HG02870 (cell line): Measurements from ENCODE around the gene DCP2.

Source experiments
- ATAC-seq: cut with Tn5 transposase; IDR thresholded peaks from one replicate; pipeline ENCODE4 v1.9.1; 2021; ENCODE audit warnings: mild to moderate bottlenecking, moderate library complexity; ENCODE audit not compliant: unreplicated experiment

DCP2 gene

DNA sequence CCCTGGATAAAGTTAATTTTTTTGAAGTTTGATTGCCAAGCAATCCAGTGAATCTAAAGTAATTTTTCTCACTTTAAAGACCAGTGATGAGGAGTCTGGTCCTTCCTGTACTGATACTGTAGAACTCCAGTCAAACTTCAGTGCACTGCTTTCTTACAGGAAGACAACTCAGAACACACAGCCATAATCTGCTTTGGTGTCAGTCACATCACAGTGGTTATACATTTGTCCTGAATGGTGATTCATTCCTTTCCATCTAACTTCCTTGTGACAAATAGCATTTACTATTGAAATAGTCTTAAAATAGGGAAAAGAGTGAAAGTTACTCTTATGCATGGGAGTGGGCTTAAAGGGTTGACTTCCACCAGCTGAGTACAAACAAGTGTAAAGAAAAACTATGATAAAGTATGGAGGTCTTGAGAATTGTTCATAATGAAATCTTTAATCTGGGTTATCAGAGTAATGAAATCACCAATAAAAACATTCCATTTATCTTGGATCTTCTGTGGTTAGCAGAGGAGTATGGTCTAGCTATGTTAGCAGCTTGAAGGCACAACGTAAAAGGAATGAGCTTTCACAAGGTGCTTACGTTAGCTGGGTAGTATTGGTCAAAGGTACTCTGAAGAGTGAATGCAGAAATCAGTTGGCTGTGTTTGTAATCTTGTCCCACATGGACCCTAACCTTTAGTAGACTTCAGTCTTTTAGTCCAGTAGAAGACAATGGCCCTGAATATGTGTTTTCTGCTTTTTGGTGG lies 41.5 kb downstream of the DCP2 start:
- ATAC-seq, result no peak

DNA sequence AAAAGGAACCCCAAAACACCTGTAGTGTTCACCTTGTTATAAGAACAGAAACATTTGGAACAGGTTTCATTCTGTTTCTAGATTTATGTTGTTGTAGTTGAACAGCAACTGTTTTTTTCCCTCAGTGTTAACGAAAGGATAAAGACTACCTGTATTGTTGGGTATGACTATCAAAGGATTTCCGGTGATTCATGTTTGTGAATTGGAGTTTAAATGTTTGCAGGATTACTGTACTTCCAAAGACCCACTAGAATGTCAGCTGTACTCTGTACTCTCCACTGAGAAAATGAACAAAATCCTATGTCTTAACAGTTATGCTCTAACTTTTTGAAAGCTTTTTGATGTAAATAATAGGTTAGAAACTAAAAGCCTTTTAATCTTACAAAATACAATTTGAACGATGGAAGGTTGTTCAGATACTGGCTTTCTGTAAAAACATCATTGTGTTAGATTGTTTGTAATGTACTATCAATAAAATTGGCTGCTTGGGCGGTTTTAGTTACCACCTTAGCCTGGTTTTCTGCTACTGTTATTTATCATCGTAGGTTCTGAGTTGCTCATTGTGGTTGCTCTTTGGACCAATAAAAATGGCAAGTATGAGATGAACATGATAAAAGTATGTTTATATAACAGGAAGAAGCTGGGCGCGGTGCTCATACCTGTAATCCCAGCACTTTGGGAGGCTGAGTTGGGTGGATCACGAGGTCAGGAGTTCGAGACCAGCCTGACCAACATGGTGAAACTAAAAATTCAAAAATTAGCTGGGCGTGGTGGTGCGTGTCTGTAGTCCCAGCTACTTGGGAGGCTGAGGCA lies 44.1 kb downstream of the DCP2 start:
- no peak for ATAC-seq

DNA sequence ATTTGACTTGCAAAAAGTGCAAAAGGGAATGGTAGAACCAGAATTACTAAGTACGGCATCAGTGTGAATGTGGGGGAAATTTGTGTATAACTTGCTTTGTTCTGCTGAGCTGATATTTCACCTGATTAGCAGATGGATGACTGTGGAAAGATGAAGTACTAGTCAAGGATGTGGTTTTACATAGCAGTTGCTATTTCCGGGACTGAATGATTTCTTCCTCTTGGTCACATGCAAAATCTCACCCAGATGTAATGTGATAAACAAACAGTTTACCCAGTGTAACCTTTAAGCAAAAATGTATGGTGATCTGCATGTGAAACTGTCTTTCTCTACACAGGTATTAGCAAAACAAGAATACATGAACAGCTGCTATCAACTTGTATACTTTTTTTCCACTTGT lies 46.1 kb downstream of the DCP2 start:
- peak; percentile 59 for ATAC-seq

DNA sequence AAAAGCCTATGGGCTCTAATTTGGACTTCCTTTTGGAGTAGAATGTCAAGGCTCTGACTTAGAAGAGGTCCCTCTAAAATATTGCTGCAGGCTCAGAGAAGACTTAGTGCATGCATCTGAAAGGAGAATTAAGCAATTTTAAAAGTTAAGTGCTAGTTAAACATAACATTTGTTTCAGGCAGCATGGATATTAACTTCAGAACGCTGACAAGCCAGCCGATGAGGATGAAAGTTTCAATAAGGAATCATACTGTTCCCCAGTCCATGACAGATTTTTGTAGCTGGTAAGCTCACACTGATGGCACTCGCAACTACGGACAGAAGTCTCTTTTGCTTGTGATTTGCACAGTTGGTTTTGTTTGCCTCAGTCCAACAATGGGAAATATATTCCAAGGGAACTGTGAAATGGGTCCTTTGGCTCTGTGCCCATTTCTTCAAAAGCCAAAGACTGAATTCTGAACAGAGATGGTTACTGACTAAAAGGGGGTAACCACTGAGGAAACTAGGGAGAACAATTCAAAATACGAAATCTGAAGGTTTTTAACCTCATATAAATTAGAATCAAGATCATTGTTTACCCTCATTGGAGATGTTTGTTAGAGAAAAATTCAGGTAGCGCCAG lies 47.6 kb downstream of the DCP2 start:
- no peak for ATAC-seq

DNA sequence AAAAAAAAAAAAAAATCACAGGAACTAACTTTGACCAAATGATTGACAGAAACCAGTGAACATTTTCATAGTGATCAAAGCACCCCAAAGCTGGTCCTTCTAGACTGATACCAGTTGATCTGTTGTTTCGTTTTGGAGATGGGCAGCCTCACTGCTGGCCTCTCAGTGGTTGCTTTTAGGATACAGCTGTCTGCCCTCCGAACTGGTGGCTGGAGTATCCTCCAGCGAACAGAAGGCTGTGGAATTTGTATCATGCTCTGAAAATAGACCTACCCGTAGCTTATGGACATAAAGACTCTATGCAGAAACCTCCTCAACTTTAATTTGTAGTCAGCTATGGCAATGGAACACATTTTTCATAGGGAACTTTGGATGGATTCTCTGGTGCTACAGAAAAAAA lies 49.0 kb downstream of the DCP2 start:
- ATAC-seq, result no peak

DNA sequence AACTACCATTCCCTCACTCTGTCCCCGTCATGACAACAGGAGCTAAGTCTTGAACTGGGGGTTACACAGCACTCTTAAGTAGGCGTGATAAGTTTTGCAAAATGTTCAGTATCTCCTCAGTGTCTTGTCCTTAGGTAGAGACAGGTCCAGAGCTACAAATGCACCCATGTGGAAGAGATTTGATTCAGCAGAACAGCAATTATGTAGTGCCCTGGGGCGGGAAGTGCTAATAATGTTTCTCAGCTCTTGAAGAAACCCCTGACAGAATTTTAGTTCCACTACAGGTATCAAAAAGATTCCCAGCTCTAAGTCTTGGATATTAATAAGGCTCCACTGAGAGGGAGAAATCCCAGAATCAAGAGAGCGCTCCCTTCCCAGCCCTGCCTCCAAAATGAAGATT lies 49.6 kb downstream of the DCP2 start:
- no peak for ATAC-seq

DNA sequence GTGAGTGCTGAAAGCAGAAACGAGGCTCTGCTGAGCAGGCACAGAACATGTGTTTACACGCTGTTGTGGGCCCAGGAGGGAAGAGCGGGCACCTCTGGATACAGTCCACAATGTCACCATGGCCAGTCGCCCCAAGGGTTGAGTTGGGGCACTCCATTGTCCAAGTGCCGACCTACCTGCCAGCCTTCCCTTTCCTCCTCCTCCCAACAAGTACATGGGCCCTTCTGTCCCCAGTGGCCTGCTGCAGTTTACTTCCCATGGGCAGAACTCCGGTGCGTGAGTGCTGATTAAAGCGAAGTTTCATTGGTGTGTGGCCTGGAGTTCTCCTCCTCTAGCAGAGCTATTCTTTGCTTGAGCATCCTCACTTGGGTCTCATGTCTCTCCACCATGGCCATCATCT lies 50.4 kb downstream of the DCP2 start:
- ATAC-seq, result no peak

DNA sequence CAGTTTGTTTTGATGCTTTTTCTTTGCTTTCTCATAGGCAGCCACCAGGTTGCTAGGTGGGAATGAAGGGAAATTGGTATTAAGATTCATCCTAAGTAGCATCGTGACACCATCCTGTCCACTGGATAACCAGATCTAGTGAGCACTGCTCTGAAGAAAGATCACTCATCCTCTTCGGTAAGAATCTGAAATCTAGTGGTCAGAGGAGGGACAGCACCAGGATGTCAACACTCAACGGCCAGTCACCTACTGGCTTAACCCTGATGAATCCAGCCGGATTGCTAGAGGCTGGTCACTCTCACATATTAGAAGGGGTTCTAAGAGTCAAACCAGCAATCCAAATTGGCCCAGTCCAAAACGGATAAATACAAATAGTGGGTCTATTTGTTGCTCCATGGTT lies 50.8 kb downstream of the DCP2 start:
- ATAC-seq, result no peak

DNA sequence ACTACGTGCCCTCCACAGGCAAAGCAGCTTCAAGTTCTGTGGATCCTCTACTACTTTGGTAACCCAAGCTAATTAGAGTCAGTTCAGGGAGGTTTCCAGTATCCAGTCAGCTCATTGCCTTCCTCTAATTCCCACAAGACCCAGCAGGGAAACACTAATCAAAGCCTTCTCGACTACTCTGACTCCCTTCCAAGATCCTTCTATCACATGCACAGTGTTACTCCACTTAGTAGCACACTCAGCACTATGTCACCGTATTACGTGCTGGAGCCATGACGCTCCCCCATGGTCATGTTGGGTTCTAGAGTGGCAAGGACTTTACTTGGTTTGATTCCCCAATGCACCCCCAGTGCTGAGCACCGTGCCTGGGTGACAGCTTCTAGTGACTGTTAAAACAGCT lies 53.0 kb downstream of the DCP2 start:
- ATAC-seq, result no peak

DNA sequence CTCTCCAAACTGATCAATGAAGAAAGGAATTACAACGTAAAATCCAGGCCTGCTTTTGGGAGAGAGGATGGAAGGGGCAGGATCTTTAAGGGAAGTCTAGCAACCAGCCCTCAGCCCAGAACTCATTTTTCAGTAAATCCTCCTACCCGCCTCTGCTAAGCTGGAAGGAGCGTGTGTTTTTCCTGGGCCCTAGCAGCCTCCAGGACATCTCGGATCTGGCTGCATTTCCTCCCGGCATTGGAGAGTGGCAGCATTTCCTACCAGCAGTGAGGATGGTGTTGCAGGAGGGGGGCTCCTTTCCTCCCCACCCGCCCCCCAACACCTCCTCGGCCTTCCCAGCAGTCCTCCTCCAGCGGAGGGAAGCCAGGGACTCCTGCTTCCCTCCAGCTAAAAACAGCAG lies 54.5 kb downstream of the DCP2 start:
- no peak for ATAC-seq

DNA sequence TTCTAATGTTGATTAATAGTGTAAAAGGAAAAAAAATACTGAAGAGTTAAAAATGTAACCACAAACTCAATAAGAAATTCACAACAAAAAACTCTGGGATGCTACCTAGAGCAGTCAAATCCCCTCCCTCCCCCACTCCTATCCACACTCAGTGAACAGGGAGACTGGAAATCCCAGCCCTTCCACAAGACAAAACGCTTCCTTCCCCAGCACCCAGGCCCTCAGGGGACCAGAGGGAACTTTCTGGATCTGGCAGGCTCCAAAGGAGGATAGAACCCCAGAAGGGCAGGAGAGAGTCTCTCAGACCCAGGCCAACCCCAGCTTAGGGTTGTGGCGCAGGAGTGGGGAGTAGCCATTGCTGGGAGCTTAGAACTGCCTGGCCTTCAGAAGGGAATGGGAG lies 55.0 kb downstream of the DCP2 start:
- no peak for ATAC-seq

DNA sequence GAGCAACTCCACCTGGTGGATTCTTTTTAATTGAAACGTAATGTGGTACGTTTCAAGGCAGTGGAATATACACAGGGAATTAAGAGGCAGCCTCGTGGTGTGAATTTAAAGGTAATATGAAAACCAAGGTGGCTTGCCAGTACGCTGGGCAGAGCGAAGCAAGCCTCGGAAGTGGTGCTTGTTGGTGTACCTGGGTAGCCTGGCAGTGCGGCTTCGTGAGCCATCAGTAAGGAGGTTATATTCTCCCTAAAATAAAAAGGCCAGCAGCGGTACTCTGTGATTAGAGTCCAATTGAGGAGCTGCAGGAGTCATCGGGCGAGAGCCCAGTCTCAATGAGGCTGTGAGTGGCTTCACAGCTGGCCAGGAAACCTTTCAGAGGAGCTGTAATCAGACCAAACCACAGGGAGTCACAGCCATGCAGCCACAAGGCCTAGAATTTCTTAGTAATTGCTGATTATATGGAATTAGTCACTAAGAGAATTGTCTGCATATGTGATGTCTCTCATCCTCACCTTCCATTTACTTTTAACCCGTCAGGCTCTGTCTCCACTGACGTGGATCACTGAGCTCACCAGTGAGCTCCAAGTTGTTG lies 57.7 kb downstream of the DCP2 start:
- no peak for ATAC-seq

DNA sequence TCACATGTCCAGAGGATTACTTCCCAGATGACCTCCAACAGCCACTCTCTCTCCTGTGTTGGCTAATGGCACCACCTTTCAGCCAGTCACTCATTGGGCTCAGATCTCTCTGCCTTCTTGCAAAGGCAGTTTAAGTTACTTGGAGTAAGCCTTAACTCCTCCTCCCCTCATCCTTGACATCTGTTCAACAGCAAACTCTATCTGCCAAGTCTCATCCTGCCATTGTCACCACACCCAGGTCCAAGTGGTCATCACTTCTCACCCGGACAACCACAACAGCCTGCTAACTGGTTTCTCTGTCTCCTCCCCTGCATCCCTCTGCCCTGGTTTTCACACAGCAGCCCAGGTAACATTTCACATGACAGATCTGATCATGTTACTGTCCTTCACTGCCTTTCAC lies 58.5 kb downstream of the DCP2 start:
- no peak for ATAC-seq

DNA sequence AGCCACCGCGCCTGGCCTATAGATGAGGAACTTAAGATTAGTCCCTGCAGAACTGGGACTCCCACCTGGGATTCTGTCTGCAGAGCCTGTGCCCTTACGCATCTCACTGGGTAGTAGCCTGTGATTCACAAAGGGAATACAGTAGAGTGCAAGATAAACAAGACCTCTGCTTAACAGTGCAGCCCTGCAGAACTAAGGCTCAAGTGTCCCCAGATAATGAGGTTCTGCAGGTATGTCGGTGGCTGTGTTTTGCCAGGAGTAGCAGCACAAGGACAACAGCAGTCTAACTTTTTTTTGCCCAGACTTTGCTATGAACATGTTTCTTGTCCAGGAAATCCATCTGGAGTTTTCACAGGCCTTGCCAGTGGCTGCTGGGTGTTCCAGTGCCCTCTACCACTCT lies 59.7 kb downstream of the DCP2 start:
- ATAC-seq, result no peak

DNA sequence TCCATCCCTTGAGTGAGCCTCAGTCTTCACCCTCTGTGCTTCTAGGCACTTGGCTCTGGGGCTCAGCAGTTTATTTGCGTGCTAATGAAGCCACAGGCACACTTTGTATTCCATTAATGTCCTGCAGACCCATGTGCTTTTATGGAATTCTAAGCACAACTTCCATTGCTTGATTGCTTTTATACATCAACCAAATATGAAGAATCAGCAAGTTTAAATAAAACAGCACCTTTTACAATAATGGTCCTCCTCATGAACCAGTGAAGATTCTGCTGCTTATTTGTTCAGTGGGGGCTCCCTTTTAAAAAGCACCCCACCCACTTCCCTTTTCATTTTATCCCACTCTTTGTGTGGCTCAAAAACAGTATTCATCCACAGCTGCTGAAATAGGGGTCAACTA lies 60.2 kb downstream of the DCP2 start:
- ATAC-seq, result no peak

DNA sequence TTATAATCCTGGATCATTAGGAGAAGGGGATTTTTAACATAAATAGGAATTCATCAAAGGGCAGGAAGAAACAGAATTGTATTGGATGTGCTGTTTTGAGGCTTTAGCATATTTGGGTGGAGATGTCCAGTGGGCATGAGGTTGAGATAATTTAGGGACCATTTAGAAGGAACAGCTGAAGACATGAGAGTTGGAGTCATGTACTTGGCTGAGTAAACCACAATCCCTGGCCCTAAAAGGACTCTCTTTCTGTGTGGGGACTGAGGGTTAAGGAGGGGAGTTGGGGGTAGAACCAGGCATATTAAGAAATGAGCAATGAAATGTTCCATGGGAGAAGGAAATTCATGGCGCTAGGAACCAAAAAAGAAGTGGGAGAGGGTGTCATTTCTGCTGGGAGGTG lies 61.5 kb downstream of the DCP2 start:
- ATAC-seq, result no peak

DNA sequence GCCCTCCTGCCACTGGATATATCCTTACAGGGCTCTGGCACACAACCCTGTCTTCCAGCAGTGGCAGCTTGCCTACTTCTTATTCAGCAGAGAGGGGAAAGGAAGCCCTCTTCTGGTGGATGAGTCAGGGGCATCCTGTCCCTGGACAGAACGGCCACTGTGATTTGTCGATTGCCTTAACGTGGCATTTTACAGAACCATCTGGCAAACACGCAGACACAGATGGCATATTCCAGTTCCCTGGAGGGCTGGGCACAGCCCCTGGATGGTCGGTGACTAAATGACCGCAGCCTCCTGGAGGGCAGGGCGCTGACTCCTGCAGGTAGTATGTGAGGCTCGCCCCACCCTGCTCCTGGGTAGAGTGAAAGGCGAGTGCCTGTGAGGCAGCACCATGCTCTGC lies 62.1 kb downstream of the DCP2 start:
- ATAC-seq, result no peak

DNA sequence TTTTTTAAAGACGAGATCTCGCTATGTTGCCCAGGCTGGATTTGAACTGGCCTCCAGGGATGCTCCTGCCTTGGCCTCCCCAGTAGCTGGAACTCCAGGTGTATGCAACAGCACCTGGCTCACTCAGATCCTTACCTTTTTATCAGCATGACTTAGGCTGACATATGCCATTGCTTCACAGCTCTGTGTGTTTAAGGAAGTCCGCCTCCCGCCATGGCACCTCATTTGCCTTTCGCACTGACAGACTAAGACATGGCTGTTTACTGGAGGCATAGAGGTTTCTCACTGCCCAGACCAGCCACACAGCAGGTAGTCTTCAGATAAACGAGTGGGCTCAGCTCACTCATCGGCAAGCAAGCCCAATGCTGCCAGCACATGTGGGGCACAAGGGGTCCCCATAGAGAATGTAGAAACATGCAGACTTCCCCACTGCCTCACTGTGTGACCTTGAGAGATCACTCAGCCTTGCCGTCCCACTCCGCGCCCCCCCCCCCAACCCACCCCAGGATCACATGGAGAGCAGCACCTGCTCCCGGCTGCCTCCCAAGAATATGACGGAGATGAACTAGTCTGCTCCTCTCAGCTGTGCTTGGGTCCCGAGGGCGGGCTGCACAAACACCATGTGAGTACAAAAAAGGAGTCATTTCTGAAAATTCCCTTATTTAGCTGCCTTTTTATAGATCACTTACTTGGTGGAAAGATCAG lies 62.8 kb downstream of the DCP2 start:
- ATAC-seq, result no peak

DNA sequence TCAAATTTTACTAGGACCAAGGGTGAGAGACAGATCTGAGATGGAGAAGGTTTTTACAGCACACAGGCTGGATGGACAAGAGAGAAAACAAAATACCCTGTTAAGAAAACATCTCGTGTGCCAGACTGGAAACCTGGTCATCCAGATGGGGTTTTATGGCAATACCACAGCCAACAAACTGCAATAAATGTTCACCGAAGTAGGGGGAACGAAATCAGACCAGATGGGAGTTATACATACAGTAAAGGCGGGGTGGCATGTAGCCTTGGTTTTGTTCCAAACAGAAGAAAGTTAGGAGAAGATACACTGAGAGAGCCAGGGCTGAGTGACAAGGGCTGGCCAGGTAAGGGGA lies 63.3 kb downstream of the DCP2 start:
- ATAC-seq, result no peak

DNA sequence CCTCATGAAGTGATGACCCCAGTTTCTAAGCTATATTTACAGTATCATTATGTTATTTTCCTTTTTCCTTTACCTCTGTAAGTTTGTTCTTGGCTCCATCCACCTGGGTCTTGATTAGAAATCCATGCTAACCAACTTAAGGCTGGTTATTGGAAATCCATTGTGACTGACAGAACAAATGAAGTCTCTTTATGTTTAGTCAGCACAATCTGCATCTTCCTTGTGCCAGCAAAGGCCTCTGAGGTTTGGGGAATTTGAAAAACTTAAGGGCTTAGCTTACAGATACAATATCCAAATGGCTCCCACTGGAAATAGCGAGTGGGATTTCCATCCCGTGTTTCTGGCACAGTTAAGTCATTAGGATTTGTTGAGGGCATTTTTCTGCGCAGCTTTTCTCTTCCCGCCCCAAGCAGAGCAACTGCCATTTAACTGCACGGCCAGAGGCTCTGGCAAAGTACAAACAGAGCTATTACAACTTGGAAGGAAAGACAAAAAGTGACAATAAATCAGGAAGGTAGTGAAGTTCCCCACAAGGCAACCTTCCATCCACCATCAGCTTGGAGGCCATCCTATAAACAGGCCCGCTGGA lies 64.2 kb downstream of the DCP2 start:
- no peak for ATAC-seq
